Neural crest cell (in vitro differentiated cells): ENCODE measurements around the gene GZF1. TPM values are rescaled to one million over a fixed set of nuclear protein-coding genes. Genes with fewer than 3 reads are reported as not detected.
"Not testable (repeated sequence)": the region's sequence is repeated elsewhere in the genome, so short reads cannot be mapped to it uniquely, and the experiment has no call there.

Experiments
- DNase-seq: peaks from one replicate; pipeline ENCODE4 v3.0.0; 2021; ENCODE audit warnings: low read depth, mixed read lengths, low spot score
- H3K27ac Mint-ChIP-seq: one replicate; pipeline ENCODE4 v1.8.0; 2021; ENCODE audit warnings: mild to moderate bottlenecking, mixed read lengths; ENCODE audit not compliant: unreplicated experiment
- H3K27me3 Mint-ChIP-seq: 2 replicates; pipeline ENCODE4 v1.8.0; 2021; ENCODE audit warnings: low read depth, mild to moderate bottlenecking, mixed read lengths
- H3K36me3 Mint-ChIP-seq: 2 replicates; pipeline ENCODE4 v1.8.0; 2021; ENCODE audit warnings: low read depth, mild to moderate bottlenecking, mixed read lengths
- H3K4me1 Mint-ChIP-seq: 2 replicates; pipeline ENCODE4 v1.8.0; 2021; ENCODE audit warnings: mixed read lengths
- H3K4me3 Mint-ChIP-seq: one replicate; pipeline ENCODE4 v1.8.0; 2021; ENCODE audit warnings: mild to moderate bottlenecking, mixed read lengths
- H3K9me3 Mint-ChIP-seq: 2 replicates; pipeline ENCODE4 v1.8.0; 2021; ENCODE audit warnings: mixed read lengths
- total RNA-seq: library from RNA; stranded (reverse); gene quantifications from 2 replicates; pipeline ENCODE4 v1.2.1, GENCODE V29; 2021
- TF ChIP-seq, protein P1 (sequence below): fragments of 200-600 bp; sonication (generic); conservative IDR thresholded peaks from 2 replicates; pipeline ENCODE4 v1.5.0; 2021; ENCODE audit warnings: antibody characterized with exemption, mild to moderate bottlenecking

GZF1 gene
- total RNA-seq, 1 donor from 2014 or later = 21.9 TPM

DNA sequence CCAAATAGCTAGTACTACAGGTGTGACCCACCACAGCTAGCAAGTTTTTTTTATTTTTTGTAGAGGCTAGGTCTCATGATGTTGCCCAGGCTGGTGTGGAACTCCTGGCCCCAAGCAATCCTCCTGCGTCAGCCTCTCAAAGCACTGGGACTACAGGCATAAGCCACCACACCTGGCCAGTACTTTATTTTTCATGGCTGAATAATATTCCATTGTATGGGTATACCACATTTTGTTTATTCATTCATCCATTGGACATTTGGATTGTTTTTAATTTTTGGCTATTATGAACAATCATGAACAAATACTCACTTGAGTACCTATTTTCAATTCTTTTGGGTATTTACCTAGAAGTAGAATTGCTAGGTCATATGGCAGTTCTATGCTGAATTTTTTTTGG is 18.4 kb upstream of the GZF1 start:
- H3K27ac Mint-ChIP-seq = no peak overlapping the region
- no peaks in the 10 kb centered on the region for H3K36me3 Mint-ChIP-seq
- peaks cover 1% of the 10 kb centered on the region for H3K4me1 Mint-ChIP-seq
- no peak overlapping the region for H3K4me3 Mint-ChIP-seq
- no peaks in the 10 kb centered on the region for H3K9me3 Mint-ChIP-seq
- H3K27me3 Mint-ChIP-seq = no peaks in the 10 kb centered on the region
- no peak for DNase-seq
- TF ChIP-seq, protein P1, sequence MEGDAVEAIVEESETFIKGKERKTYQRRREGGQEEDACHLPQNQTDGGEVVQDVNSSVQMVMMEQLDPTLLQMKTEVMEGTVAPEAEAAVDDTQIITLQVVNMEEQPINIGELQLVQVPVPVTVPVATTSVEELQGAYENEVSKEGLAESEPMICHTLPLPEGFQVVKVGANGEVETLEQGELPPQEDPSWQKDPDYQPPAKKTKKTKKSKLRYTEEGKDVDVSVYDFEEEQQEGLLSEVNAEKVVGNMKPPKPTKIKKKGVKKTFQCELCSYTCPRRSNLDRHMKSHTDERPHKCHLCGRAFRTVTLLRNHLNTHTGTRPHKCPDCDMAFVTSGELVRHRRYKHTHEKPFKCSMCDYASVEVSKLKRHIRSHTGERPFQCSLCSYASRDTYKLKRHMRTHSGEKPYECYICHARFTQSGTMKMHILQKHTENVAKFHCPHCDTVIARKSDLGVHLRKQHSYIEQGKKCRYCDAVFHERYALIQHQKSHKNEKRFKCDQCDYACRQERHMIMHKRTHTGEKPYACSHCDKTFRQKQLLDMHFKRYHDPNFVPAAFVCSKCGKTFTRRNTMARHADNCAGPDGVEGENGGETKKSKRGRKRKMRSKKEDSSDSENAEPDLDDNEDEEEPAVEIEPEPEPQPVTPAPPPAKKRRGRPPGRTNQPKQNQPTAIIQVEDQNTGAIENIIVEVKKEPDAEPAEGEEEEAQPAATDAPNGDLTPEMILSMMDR = no peak

DNA sequence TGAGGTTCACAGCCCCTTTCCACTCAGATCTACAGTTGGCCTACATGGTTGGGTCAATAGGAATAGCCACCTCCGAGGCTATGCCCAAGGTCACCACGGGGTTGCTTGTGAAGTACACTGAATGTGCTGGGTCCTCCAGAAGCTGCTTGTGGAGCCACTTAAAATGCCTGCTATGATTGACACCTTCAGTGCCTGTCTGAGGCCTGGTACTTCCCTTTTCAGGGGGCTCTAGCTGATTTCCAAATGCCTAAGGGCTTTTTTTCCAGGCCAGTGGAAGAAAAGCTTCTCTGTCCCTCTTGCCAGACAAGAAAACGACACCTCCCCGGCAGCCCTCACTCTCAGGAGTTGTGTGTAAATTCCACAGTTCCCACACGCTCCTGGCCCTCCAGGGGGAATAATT is 17.6 kb upstream of the GZF1 start:
- no peak for DNase-seq
- TF ChIP-seq, protein P1 = no peak
- Mint-ChIP-seq H3K4me1 (peaks cover 9% of the 10 kb centered on the region), H3K36me3 (no peaks in the 10 kb centered on the region), H3K4me3 (no peak overlapping the region), H3K9me3 (no peaks in the 10 kb centered on the region), H3K27ac (peak overlapping the region; percentile 50), H3K27me3 (no peaks in the 10 kb centered on the region)

DNA sequence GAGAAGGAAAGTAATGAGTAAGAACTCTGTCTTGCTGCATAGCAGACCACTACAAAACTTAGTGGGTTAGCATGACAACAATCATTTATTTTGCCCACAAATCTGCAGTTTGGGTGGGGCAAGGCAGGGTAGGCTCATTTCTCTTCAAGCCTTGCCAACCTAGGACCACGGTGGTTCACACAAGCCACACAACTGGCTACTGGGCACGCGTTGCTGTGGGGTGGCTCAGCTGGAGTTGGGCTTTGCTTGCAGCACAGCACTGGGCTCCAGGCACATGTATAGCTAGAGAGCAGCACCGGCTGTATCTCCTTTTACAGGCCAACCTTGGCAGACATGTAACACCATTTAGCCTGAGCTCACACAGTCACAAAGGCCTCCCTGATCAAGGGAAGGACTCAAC is 16.0 kb upstream of the GZF1 start:
- H3K9me3 Mint-ChIP-seq = no peaks in the 10 kb centered on the region
- no peak for DNase-seq
- H3K4me1 Mint-ChIP-seq = peaks cover 20% of the 10 kb centered on the region
- H3K27me3 Mint-ChIP-seq = no peaks in the 10 kb centered on the region
- TF ChIP-seq, protein P1 = no peak
- H3K36me3 Mint-ChIP-seq = no peaks in the 10 kb centered on the region
- no peak overlapping the region for H3K27ac Mint-ChIP-seq
- H3K4me3 Mint-ChIP-seq = no peak overlapping the region

DNA sequence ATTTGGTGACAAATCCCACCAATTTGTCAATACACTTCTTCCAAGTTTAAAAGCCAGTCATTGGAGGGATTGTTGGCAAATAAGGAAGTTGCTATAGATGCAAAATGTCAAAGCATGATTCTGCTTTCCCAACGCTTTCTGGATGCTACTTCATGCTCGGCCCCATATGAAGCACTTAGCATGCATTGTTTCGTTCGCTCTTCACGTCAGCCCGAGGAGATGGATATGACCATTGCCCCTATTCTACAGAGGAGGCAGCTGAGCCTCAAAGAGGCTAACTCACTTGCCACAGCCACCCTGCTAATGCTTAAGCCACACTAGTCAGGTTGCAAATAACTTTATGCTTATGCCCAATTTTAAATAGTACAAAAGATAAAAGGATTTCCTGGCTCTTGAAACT is 14.2 kb upstream of the GZF1 start:
- no peaks in the 10 kb centered on the region for H3K27me3 Mint-ChIP-seq
- H3K27ac Mint-ChIP-seq = no peak overlapping the region
- no peaks in the 10 kb centered on the region for H3K36me3 Mint-ChIP-seq
- no peak for DNase-seq
- H3K9me3 Mint-ChIP-seq = no peaks in the 10 kb centered on the region
- no peak overlapping the region for H3K4me3 Mint-ChIP-seq
- peaks cover 31% of the 10 kb centered on the region for H3K4me1 Mint-ChIP-seq
- TF ChIP-seq, protein P1 = no peak

DNA sequence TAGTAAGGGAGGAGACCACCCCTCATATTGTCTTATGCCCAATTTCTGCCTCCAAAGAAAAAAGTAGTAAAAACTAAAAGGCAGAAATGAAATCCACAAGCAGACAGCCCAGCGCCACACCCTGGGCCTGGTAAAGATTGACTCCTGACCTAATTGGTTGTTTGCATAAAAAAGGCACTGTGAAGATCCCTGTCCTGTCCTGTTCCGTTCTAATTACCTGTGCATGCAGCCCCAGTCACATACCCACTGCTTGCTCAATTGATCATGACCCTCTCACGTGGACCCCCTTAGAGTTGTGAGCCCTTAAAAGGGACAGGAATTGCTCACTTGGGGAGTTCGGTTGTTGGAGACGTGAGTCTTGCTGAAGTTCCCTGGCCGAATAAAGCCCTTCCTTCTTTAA is 13.5 kb upstream of the GZF1 start:
- H3K27ac Mint-ChIP-seq, H3K36me3 Mint-ChIP-seq, H3K27me3 Mint-ChIP-seq, DNase-seq, H3K9me3 Mint-ChIP-seq: not testable (repeated sequence)
- Mint-ChIP-seq H3K4me3 (peak overlapping the region; percentile 75), H3K4me1 (peaks cover 33% of the 10 kb centered on the region)

DNA sequence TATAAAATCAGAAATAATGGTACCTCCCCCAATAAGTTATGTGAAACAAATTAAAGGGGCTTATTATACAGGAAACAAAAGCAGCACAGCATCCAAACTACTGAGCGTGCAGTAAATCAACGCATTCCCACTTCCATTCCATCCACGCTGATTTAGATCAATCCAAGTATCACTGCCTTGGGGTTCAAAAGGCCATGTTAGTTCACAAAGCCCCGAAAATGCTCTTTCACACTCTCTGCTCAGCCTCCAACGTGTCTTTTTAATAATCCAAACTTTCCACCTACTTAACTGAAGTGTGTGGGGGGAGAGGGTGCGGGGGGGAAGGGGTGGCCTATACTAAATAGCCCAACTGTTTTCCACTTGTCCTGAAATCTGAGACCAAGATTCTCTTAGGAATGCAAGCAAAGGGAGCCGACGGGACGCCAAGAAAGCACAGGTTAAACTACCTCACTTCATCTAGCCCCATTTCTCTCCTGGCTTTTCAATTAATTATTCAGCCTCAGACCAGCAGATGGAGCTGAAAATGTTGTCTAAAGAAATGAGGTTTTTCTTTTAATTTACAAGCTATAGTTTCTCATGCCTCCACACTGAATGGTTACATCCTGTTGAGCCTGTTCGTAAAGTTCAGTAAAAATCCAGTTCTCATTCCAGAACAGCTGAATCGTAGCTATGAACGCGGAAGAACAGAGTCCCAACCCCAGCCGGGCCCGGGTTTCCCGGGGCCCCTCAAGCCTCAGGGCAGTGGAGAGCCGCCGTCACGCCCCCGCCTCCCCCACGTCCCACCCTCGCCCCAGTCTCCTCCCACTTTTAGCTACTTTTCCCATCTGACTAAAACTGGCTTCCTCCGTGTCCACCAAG is 12.4 kb upstream of the GZF1 start:
- Mint-ChIP-seq H3K27me3 (no peaks in the 10 kb centered on the region), H3K4me3 (peak overlapping the region; percentile 98), H3K27ac (peak overlapping the region; percentile 98), H3K4me1 (peaks cover 33% of the 10 kb centered on the region), H3K9me3 (no peaks in the 10 kb centered on the region), H3K36me3 (no peaks in the 10 kb centered on the region)
- TF ChIP-seq, protein P1 = peak; percentile 59
- DNase-seq = no peak
